Glutamatergic neuron (in vitro differentiated cells): Measurements from ENCODE around the gene PARP12. TPM values are rescaled to one million over a fixed set of nuclear protein-coding genes. Genes with fewer than 3 reads are reported as not detected.
A peak's percentile ranks its signal among the peaks of the same experiment; 100 is the strongest.

Experiments used
- DNase-seq: peaks from one replicate; pipeline ENCODE4 v3.0.0; 2022
- H3K27ac Mint-ChIP-seq: one replicate; pipeline ENCODE4 v1.8.0; 2020; ENCODE audit warnings: mild to moderate bottlenecking, mixed read lengths, inconsistent platforms; ENCODE audit not compliant: unreplicated experiment
- H3K27me3 Mint-ChIP-seq: one replicate; pipeline ENCODE4 v1.8.0; 2020; ENCODE audit warnings: mild to moderate bottlenecking, moderate library complexity, mixed read lengths, inconsistent platforms; ENCODE audit not compliant: unreplicated experiment
- H3K36me3 Mint-ChIP-seq: one replicate; pipeline ENCODE4 v1.8.0; 2020; ENCODE audit warnings: mild to moderate bottlenecking, mixed read lengths, inconsistent platforms; ENCODE audit not compliant: unreplicated experiment
- H3K4me1 Mint-ChIP-seq: one replicate; pipeline ENCODE4 v1.8.0; 2020; ENCODE audit warnings: mild to moderate bottlenecking, low read depth, mixed read lengths, inconsistent platforms; ENCODE audit not compliant: unreplicated experiment
- H3K4me3 Mint-ChIP-seq: one replicate; pipeline ENCODE4 v1.8.0; 2020; ENCODE audit warnings: mild to moderate bottlenecking, mixed read lengths, inconsistent platforms; ENCODE audit not compliant: unreplicated experiment
- H3K9me3 Mint-ChIP-seq: one replicate; pipeline ENCODE4 v1.8.0; 2020; ENCODE audit warnings: mild to moderate bottlenecking, moderate library complexity, mixed read lengths, inconsistent platforms; ENCODE audit not compliant: unreplicated experiment
- total RNA-seq: library from RNA; stranded (reverse); fragmentation: NEBNext Ultra II Directional; extraction: Animal tissue kit (Norgen Biotek cat#: 25700); gene quantifications from one replicate; pipeline ENCODE4 v1.2.1, GENCODE V29; 2021; ENCODE audit not compliant: unreplicated experiment
- TF ChIP-seq, protein P1 (sequence below): fragments of 200-600 bp; sonication (generic); IDR thresholded peaks from one replicate; pipeline ENCODE4 v1.5.0; 2021; ENCODE audit not compliant: partially characterized antibody, unreplicated experiment

Gene PARP12
- total RNA-seq, 1 donor from 2014 or later = 0.15 TPM

DNA sequence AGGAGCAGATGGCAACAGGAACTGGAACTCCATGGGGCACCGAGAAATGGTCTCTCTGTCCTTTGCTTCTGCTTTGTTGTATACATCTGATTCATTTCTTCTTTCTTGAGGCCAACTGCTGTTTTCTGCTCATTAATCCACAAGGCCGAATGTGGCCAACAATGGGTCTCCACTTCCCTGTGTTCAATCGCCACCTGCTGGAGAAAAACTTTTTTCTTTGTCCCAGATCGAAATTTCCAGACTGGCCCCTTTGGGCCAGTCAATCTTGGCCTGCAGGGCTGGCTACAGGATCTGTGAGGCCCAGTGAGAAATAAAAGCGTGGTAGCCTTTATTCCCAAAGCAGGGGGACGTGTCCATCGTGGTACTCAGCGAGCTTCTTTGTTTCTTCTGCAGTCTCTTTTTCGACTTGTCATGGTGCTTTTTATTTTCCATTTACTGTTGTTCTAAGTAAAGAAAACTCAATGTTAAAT lies 58.8 kb downstream of the PARP12 start:
- H3K27ac Mint-ChIP-seq = no peak overlapping the region
- TF ChIP-seq, protein P1, sequence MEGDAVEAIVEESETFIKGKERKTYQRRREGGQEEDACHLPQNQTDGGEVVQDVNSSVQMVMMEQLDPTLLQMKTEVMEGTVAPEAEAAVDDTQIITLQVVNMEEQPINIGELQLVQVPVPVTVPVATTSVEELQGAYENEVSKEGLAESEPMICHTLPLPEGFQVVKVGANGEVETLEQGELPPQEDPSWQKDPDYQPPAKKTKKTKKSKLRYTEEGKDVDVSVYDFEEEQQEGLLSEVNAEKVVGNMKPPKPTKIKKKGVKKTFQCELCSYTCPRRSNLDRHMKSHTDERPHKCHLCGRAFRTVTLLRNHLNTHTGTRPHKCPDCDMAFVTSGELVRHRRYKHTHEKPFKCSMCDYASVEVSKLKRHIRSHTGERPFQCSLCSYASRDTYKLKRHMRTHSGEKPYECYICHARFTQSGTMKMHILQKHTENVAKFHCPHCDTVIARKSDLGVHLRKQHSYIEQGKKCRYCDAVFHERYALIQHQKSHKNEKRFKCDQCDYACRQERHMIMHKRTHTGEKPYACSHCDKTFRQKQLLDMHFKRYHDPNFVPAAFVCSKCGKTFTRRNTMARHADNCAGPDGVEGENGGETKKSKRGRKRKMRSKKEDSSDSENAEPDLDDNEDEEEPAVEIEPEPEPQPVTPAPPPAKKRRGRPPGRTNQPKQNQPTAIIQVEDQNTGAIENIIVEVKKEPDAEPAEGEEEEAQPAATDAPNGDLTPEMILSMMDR = peak; percentile 78
- H3K4me1 Mint-ChIP-seq = no peaks in the 10 kb centered on the region
- peaks cover 2% of the 10 kb centered on the region for H3K27me3 Mint-ChIP-seq
- H3K9me3 Mint-ChIP-seq = peaks cover 5% of the 10 kb centered on the region
- no peak for DNase-seq
- H3K36me3 Mint-ChIP-seq = no peaks in the 10 kb centered on the region
- H3K4me3 Mint-ChIP-seq = no peak overlapping the region

DNA sequence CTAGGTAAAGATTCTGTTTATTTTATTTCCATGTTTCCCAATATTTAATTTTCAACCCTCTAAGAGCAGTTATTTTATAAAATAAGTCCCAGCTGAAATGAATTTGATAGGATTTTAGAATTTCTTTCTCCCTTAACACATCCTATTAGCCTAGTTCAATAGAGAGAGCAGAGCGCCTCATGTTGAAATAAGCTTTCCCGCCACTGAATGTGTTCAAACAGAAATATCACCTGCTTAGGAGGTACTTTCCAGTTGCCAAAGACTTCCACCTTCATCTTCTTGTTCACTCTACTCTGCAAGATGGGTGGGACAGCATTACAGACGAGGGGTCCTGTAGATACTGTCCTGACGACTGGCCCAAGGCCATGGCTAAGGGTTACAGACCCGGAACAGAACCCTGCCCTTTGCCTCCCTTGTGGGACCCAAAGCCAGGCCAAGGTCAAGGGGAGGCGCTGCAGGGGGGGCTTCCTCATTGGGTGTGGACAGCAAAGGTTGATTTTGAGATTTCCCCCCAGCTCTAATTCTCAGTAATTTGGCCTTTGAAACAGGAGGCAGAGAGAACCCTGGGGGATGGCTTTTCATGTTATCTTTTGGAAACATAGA lies 62.0 kb downstream of the PARP12 start:
- no peak overlapping the region for H3K4me3 Mint-ChIP-seq
- H3K36me3 Mint-ChIP-seq = peaks cover 3% of the 10 kb centered on the region
- H3K4me1 Mint-ChIP-seq = peaks cover 6% of the 10 kb centered on the region
- DNase-seq = no peak
- peaks cover 1% of the 10 kb centered on the region for H3K27me3 Mint-ChIP-seq
- peaks cover 5% of the 10 kb centered on the region for H3K9me3 Mint-ChIP-seq
- TF ChIP-seq, protein P1 = no peak
- H3K27ac Mint-ChIP-seq = no peak overlapping the region

DNA sequence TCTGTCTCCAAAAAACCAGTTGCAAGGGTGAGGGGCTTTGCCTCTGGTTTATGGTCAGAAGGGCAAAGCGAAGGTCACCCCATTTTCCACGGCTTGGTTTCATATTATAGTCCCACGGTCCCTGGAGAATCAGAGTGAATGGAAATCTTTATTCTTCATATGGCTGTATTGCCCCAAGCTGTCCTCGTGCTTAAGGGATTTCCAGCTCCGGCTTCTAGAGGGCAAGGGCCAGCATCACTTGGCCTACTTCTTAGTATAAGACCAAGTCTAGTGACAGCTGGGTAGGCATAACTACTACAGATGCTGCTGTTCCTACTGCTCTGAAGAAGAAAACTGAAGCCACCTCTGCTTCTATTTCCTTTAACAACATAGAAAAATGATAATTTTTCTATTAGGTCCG lies 63.2 kb downstream of the PARP12 start:
- Mint-ChIP-seq H3K4me1 (peaks cover 9% of the 10 kb centered on the region), H3K27ac (no peak overlapping the region), H3K27me3 (peaks cover 1% of the 10 kb centered on the region), H3K4me3 (no peak overlapping the region), H3K36me3 (peaks cover 3% of the 10 kb centered on the region), H3K9me3 (peaks cover 5% of the 10 kb centered on the region)
- TF ChIP-seq, protein P1 = no peak
- no peak for DNase-seq

DNA sequence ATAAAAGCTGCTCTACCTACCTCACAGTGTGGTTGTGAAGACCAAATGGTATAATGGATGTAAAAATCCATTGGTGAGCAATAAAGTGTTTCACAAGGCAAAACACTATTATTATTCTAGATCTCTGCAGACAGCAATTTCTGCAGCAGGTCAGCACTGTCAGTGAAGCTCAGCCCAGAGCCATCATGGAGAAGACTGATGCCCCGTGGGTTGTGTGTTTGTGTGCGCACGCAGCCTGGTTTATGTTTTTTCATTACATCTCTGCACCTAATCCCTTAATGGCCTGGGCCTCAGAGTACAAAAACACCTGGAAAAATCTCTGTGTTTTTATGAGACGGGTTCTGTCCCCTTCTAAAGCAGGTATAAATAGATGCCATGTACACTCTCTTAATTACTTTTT lies 64.2 kb downstream of the PARP12 start:
- H3K27ac Mint-ChIP-seq = no peak overlapping the region
- no peak for DNase-seq
- H3K4me1 Mint-ChIP-seq = peaks cover 9% of the 10 kb centered on the region
- TF ChIP-seq, protein P1 = no peak
- H3K9me3 Mint-ChIP-seq = peaks cover 2% of the 10 kb centered on the region
- peaks cover 1% of the 10 kb centered on the region for H3K27me3 Mint-ChIP-seq
- H3K36me3 Mint-ChIP-seq = peaks cover 3% of the 10 kb centered on the region
- H3K4me3 Mint-ChIP-seq = no peak overlapping the region

DNA sequence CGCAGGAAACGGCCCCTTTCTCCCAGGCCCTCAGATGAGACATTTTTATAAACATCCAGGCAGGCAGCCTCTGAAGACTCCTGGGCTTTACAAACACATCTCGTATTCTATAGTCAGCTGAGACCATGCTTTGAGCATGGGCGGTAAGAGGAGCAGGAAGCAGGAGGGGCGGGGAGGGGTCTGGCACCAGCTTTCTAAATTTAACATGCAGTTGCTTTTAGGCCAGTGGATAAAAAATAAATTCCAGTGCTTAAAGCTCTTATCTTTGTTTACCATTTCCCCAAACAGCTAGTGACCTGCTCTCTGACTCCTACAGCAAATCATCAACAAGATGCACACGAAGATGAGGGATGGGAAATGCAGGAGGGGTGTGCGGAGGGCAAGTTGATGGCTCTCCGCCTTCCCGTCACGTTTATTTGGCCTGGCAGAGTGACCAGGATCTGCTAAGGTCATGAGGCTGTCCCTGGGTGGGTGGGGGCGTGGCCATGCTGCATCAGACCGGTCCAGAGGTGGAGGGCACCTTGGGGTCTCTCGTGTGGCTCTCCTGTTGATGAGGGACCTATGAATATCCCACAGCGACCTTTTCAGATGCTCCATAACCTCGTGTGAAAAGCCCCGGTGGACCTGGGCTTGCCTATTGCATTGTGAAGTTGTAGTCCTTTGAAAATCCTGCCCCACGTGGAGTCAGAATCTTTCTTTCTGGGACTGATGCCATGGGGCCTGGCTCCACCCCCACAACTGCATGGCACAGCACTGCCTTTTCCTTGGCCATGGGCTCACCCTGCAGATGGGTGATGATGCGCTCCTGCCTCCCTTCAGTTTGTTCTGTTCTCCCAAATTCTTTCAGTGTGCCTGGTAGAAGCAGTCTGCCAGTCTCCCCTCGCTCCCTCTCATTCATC lies 67.5 kb downstream of the PARP12 start:
- peaks cover 1% of the 10 kb centered on the region for H3K27me3 Mint-ChIP-seq
- no peaks in the 10 kb centered on the region for H3K9me3 Mint-ChIP-seq
- no peak overlapping the region for H3K4me3 Mint-ChIP-seq
- H3K27ac Mint-ChIP-seq = peak overlapping the region; percentile 33
- H3K36me3 Mint-ChIP-seq = peaks cover 3% of the 10 kb centered on the region
- TF ChIP-seq, protein P1 = no peak
- no peak for DNase-seq
- H3K4me1 Mint-ChIP-seq = peaks cover 23% of the 10 kb centered on the region
